Breast epithelium (tissue), 3 donors: ENCODE results near the gene SLC9A5.

ENCODE experiments used
- POLR2A ChIP-seq: fragments of 450-650 bp; IDR thresholded peaks from one replicate; pipeline ENCODE4 v1.6.1; 2016; ENCODE audit warnings: antibody characterized with exemption, mild to moderate bottlenecking, moderate library complexity
- TF ChIP-seq, protein P1 (sequence below), 3 donors: fragments of 450-650 bp; IDR thresholded peaks; one replicate each; pipeline ENCODE4 v1.5.1; 2016 to 2017; ENCODE audit warnings: antibody characterized with exemption in 3 of 3, mild to moderate bottlenecking in 3 of 3, moderate library complexity in 3 of 3

DNA sequence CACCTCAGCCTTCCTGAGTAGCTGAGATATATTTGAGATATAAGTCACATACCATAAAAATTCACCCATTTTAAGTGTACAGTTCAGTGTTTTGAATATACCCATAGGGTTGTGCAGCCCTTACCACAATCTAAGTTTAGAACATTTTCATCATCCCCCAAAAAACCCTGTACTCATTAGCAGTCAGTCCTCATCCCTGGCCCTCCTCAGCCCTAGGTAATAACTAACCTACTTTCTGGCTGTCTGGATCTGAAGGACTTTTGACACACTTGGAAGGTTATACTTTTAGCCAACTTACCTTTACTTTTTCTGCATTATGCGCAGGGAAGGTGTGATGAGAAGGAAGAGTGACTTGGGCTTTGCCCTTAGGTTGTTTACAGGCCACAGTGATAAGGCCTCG is 26.5 kb downstream of the SLC9A5 start:
- TF ChIP-seq, protein P1, sequence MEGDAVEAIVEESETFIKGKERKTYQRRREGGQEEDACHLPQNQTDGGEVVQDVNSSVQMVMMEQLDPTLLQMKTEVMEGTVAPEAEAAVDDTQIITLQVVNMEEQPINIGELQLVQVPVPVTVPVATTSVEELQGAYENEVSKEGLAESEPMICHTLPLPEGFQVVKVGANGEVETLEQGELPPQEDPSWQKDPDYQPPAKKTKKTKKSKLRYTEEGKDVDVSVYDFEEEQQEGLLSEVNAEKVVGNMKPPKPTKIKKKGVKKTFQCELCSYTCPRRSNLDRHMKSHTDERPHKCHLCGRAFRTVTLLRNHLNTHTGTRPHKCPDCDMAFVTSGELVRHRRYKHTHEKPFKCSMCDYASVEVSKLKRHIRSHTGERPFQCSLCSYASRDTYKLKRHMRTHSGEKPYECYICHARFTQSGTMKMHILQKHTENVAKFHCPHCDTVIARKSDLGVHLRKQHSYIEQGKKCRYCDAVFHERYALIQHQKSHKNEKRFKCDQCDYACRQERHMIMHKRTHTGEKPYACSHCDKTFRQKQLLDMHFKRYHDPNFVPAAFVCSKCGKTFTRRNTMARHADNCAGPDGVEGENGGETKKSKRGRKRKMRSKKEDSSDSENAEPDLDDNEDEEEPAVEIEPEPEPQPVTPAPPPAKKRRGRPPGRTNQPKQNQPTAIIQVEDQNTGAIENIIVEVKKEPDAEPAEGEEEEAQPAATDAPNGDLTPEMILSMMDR (IDR thresholded peaks at IDR 0.05), result no peak
- no peak for TF ChIP-seq POLR2A
